GM12878 (cell line): ENCODE measurements around the gene LIPA. TPM values are rescaled to one million over a fixed set of nuclear protein-coding genes. Genes with fewer than 3 reads are reported as not detected.

Source experiments
- BMI1 ChIP-seq: fragments of 450-650 bp; IDR thresholded peaks from 2 replicates; pipeline ENCODE4 v1.6.1; 2016; ENCODE audit warnings: mild to moderate bottlenecking, moderate library complexity, borderline replicate concordance
- BRCA1 ChIP-seq: IDR thresholded peaks from 2 replicates; pipeline ENCODE4 v1.6.1; 2011; ENCODE audit warnings: low read depth, low read length, improper control_type of control experiment
- FOXK2 ChIP-seq: fragments of 450-650 bp; IDR thresholded peaks from 2 replicates; pipeline ENCODE4 v1.6.1; 2017; ENCODE audit warnings: mild to moderate bottlenecking, moderate library complexity
- HSF1 ChIP-seq: fragments of 150-350 bp; IDR thresholded peaks from 2 replicates; pipeline ENCODE4 v1.6.1; 2014; ENCODE audit warnings: mild to moderate bottlenecking, low read depth, low read length
- IRF5 ChIP-seq: fragments of 450-650 bp; IDR thresholded peaks from 2 replicates; pipeline ENCODE4 v1.6.1; 2017; ENCODE audit warnings: borderline replicate concordance
- MEF2A ChIP-seq: IDR thresholded peaks from 2 replicates; pipeline ENCODE4 v1.6.1; 2011; ENCODE audit warnings: low read depth, mild to moderate bottlenecking, low read length, moderate library complexity; ENCODE audit not compliant: insufficient read depth
- MLLT1 ChIP-seq: fragments of 450-650 bp; IDR thresholded peaks from 2 replicates; pipeline ENCODE4 v1.6.1; 2016; ENCODE audit warnings: mild to moderate bottlenecking
- NR2F1 ChIP-seq: fragments of 450-650 bp; conservative IDR thresholded peaks from 2 replicates; pipeline ENCODE4 v1.6.1; 2017; ENCODE audit warnings: mild to moderate bottlenecking
- PBX3 ChIP-seq: IDR thresholded peaks from 2 replicates; pipeline ENCODE4 v1.6.1; 2011; ENCODE audit warnings: mild to moderate bottlenecking, low read depth, low read length, moderate library complexity; ENCODE audit not compliant: insufficient replicate concordance
- RELB ChIP-seq: fragments of 450-650 bp; IDR thresholded peaks from 2 replicates; pipeline ENCODE4 v1.6.1; 2017; ENCODE audit warnings: low read depth, mild to moderate bottlenecking, moderate library complexity
- SP1 ChIP-seq: IDR thresholded peaks from one replicate; pipeline ENCODE4 v1.6.1; 2011; ENCODE audit warnings: low read depth, low read length
- SUZ12 ChIP-seq: fragments of 200-600 bp; sonication (generic); IDR thresholded peaks from one replicate; pipeline ENCODE4 v1.6.1; 2018; ENCODE audit warnings: antibody characterized with exemption, mild to moderate bottlenecking; ENCODE audit not compliant: unreplicated experiment
- TBL1XR1 ChIP-seq: IDR thresholded peaks from 2 replicates; pipeline ENCODE4 v1.6.1; 2012; ENCODE audit warnings: low read depth, low read length, improper control_type of control experiment
- ZBTB4 ChIP-seq: fragments of 450-650 bp; formaldehyde crosslinking; IDR thresholded peaks from 2 replicates; pipeline ENCODE4 v1.4.0; 2022; ENCODE audit warnings: mild to moderate bottlenecking, moderate library complexity
- ZZZ3 ChIP-seq: IDR thresholded peaks from 2 replicates; pipeline ENCODE4 v1.6.1; 2011; ENCODE audit warnings: low read depth; ENCODE audit not compliant: control insufficient read depth, insufficient read length
- polyA plus RNA-seq, 11 experiments: library from polyadenylated mRNA; depleted of rRNA in 4 of 11; unstranded in 6 of 11; stranded (reverse) in 5 of 11; fragments of >200 nt; fragmentation: Nextera tagmentation in 4 of 11; fragmentation: Illumina TruSeq in 1 of 11; extraction: Ambion mirVana in 4 of 11; extraction: Trizol in 1 of 11; gene quantifications; 1 replicate in 1 of 11; 2 replicates in 10 of 11; pipeline versions ENCODE4 v1.2.1 to v1.2.3, GENCODE V29; 2011 to 2016; ENCODE audit warnings: inconsistent platforms in 2 of 11, missing spikeins in 2 of 11, low read depth in 1 of 11
- total RNA-seq, 4 experiments: library from RNA; depleted of rRNA in 3 of 4; stranded (reverse); fragments of >200 nt in 3 of 4; fragmentation: Illumina TruSeq in 1 of 4; extraction: Trizol in 1 of 4; gene quantifications; 2 replicates each; pipeline versions ENCODE4 v1.2.1 to v1.2.3, GENCODE V29; 2013 to 2021

The LIPA gene
- total and polyA plus RNA-seq, 10 of the 15 experiments (the other 5 are each of a cell fraction or from before 2014, with no cell fraction given) = 31.1 to 50.3 (median 39.5) TPM

- TF ChIP-seq PBX3 (no peak), SUZ12 (no peak), RELB (no peak), NR2F1 (no peak), FOXK2 (no peak), MLLT1 (no peak), HSF1 (no peak), ZBTB4 (no peak), BRCA1 (no peak), SP1 (no peak), BMI1 (no peak), MEF2A (no peak), IRF5 (no peak), ZZZ3 (no peak), TBL1XR1 (no peak)
These were observed 68.0 kb downstream of the LIPA start (continued) for GRCh38 chr10:89183571-89183970.
